HG02870 (cell line): ENCODE results near the gene PRM2.

Source experiments
- ATAC-seq: cut with Tn5 transposase; IDR thresholded peaks from one replicate; pipeline ENCODE4 v1.9.1; 2021; ENCODE audit warnings: mild to moderate bottlenecking, moderate library complexity; ENCODE audit not compliant: unreplicated experiment

The PRM2 gene

DNA sequence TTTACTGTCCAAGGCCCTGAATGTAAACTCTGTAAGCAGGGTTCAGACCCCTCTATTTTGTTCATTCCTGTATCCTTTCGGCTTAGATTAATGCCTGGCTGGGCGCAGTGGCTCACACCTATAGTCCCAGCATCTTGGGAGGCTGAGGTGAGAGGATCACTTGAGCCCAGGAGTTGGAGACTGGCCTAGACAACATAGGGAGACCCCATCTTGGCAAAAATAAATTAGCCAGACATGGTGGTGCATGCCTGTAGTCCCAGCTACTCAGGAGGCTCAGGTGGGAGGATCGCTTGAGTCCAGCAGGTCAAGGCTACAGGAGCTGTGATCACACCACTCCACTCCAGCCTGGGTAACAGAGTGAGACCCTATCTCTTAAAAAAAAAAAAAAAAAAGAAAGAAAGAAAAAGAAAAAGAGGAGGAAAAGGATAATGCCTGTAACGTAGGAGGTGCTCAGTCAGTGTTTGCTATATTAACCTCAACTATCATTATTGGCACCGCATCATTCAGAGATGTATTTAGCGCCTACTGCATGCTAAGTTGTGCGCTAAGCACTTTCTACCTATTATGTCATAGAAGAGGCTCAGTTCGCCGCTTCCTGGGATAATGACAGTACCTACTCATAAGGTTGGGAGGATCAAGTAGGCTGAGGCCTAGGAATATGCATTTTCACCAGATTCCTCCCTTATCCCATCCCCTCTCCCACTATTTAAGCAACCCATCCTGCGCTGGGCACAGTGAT, 25.3 kb downstream of the PRM2 start:
- ATAC-seq, result no peak

DNA sequence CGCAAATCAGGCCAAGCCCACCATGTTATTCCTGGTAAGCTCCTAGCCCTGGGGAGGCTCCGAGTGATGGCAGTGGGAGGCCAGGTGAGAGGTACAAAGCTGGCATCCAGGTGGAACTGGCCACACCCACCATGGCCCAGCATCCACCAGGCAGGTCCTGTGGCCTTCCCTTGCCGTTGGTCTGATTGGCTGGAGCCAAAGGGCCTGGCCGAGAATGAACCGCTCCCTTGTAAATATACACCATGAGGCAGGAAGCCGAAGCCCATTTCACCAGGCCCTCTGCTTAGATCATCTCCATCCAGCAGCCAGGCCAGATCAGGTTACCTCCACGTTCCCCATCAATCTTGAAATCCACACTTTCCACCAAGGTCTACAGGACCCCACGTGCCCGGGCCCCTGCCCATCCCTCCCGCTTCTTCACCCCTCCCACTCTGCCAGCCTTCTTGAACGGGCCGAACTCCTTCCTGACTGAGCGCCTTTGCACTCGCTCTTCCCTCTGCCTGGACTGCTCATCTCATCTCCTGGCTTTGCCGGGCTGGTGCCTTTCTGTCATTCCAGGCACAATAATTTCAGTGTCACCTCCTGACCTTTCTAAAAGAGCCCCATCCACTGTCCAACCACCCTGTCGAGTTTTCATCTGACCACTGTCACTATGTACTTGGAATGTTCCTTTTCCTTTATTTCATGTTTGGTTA, 26.0 kb downstream of the PRM2 start:
- no peak for ATAC-seq

DNA sequence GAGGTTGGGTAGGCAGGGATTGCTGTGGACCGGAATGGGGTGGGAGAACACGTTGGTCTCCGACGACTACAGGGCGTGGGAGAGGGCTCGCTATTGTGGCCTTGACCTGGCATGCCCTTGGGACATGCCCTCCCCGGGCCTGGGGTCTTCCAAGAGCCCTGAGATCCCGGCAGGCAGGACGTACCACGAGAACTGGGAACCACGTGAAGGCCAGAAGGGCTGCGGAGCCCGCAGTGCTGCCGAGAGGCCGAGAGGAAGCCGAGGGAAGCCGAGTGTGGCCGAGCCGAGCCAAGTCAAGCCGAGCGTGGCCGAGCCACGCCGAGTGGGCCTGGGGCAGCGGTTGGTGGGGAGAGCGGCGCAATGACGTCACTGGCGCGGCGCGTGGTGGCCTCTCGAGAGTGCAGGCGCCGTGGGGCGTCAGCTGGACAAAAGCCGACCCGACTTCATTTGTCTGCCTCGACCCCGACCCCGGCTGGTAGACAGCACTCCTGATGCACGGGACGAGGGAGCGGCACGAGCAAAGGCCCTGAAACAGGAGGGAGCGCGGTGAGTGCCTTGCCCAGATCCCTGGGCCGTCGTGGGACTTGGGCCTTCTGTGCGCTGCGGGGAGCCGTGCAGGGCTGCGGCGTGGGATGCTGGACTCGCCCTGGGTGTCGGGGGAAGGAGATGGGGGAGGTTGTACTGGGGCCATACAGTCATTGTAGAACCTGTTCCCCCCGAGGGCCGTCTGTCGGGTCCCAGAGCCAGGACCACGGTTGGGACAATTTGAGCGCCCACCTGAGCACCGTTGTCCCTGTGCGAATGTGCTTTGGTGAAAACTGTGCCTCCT, 26.8 kb downstream of the PRM2 start:
- no peak for ATAC-seq

DNA sequence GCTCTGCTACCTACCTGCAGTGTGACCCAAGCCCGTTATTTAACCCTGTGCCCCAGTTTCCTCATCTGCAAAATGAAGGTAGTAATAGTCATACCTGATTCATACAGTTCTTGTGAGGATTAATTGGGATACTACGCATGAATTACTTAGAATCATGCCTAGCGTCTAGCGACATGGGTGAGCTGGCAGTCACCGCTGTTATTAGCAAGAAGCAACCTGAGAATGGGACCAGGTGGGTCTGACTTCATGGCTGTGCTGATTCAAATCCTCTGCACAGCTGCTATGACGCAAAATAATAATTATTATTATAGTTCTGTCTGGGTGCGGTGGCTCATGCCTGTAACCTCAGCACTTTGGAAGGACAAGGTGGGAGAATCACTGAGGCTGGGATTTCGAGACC, 28.1 kb downstream of the PRM2 start:
- ATAC-seq, result no peak

DNA sequence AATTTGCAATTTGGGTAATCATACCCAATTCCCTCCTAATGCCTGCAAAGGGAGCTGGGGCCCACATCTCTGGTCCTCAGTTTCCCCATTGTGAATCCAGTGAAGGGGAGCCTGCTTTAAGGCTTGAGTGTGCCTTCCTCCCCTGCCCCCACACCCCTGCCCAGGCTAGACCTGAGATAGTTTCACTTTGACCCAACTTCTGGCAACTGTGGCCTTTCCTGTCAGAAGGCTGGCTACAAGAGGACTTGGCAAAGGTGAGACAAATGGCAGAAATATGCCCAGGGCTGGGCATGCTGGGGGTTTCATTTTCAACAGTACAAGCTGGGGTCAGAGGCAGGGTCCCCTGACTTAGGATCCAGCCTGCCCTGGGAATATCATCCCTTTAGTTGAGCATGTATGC, 30.3 kb downstream of the PRM2 start:
- no peak for ATAC-seq

DNA sequence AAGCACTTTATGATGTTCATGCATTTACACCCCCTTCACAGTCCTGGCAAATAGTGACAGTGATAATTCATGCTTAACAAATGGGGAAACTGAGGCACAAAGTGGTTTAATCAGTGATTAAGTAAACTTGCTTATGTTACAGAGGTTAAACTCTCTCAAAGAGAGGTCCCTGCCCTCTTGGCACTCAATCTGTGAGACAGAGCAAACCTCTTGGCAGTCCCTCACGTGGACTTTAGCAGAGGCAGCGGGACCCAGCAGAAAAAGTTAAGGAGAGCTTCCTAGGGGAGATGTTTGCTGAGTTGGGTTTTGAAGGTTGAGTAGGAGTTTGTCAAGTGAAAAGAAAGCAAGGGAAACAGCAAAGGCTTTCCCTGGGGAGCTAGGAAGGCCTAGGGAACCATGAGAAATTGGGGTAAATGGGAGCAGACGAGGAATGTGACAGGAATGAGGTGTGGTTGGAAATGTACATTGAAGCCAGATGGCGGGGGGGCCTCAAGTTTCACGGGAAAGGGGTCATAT, 31.0 kb downstream of the PRM2 start:
- no peak for ATAC-seq

DNA sequence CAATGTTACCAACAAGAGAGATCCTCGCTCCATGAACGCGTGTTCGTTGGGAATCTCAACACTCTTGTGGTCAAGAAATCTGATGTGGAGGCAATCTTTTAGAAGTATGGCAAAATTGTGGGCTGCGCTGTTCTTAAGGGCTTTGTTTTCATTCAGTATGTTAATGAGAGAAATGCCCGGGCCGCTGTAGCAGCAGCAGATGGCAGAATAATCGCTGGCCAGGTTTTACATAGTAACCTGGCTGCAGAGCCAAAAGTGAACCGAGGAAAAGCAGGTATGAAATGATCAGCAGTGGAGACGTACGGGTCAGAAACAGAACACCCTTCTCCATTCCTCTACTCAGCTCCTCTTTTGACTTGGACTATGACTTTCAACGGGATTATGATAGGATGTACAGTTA, 33.6 kb downstream of the PRM2 start:
- ATAC-seq, result no peak

DNA sequence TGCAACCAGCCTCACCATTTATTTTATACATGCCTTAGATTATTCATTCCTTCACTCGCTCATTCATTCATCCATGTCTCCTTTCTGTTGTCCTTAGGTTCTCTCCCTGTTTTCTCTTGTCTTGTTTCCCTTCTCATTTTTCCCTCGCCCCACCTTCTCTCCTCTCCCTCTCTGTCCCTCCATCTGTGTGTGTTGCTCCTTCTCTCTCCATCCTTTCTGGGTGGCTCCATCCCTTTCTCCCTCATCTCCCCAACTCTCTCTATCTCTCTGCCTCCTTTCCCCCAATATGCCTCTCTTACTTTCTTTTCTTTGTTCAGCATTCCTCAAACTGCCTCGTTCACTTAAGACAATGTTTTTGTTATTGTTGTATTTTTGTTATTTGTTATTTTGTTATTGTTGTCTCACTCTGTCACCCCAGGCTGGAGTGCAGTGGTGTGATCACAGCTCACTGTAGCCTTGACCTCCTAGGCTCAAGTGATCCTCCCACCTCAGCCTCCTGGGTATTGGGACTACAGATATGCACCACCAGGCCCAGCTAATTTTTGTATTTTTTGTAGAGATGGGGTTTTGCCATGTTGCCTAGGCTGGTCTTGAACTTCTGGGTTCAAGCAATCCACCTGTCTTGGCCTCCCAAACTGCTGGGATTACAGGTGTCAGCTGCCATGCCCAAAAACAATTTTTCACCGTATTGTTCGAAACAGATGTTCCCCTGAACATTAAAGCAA, 34.6 kb downstream of the PRM2 start:
- no peak for ATAC-seq

DNA sequence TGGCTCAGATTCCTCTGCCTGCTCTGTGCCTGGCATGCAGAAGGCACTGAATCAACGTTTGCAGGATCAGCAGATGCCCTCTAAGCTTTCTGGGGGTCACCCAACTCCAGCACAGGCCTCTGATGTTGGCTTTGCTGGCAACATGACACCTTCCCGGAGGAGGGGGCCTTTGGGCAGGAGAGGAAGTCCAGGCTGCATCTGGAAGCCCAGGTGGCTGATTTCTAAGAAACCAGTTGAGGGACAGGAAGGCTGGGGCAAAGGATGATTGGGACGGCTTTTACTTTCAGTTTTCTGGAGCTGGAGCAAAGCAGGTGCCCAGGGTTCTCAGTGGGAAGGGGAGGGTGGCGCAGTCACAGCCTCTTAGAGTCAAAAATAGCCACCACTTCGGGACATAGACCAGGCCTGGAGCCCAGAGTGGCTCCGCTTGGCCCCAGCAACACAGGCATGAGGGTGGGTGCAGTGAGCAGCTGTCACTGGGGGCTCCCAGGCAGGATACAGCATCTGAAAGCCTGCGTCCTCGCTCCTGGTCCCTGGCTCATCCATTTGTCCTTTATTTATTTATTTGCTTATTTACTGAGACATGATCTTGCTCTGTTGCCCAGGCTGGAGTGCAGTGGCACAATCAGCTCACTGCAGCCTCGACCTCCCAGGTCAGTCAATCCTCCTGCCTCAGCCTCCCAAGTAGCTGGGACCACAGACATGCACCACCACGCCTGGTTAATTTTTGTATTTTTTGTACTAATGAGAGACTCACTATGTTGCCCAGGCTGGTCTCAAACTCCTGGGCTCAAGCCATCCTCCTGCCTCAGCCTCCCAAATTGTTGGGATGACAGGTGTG, 35.4 kb downstream of the PRM2 start:
- ATAC-seq, result no peak

DNA sequence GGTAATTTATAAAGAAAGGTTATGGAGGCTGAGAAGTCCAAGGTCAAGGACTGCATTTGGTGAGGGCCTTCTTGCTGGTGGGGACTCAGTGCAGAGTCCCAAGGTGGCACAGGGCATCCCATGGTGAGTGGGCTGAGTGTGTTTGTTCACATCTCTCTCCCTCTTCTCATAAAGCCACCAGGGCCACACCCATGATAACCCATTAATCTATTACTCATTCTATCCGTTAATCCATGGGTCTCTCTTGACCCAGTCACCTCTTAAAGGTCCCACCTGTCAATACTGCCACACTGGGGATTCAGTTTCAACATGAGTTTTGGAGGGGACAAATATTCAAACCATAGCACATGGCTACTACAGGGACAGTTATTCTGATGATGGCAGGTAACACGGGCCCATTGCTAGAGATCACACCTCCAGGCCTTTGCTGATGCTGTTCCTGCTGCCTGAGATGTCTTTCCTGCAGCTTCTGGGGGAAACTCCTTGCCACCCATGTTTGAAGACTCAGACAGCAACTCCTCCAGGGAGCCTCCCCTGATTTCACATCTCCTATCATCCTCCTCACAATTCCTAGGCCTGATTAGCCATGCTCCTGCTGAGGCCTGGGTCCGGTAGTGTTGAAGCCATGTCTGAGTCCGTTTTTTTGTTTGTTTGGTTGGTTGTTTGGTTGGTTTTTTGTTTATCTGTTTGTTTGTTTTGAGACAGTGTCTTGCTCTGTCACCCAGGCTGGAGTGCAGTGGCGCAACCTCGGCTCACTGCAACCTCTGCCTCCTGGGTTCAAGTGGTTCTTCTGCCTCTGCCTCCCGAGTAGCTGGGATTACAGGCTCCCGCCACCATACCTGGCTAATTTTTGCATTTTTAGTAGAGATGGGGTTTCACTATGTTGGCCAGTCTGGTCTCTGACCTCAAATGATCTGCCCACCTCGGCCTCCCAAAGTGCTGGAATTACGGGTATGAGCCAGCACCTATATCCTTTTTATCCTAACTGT, 36.3 kb downstream of the PRM2 start:
- ATAC-seq, result no peak

DNA sequence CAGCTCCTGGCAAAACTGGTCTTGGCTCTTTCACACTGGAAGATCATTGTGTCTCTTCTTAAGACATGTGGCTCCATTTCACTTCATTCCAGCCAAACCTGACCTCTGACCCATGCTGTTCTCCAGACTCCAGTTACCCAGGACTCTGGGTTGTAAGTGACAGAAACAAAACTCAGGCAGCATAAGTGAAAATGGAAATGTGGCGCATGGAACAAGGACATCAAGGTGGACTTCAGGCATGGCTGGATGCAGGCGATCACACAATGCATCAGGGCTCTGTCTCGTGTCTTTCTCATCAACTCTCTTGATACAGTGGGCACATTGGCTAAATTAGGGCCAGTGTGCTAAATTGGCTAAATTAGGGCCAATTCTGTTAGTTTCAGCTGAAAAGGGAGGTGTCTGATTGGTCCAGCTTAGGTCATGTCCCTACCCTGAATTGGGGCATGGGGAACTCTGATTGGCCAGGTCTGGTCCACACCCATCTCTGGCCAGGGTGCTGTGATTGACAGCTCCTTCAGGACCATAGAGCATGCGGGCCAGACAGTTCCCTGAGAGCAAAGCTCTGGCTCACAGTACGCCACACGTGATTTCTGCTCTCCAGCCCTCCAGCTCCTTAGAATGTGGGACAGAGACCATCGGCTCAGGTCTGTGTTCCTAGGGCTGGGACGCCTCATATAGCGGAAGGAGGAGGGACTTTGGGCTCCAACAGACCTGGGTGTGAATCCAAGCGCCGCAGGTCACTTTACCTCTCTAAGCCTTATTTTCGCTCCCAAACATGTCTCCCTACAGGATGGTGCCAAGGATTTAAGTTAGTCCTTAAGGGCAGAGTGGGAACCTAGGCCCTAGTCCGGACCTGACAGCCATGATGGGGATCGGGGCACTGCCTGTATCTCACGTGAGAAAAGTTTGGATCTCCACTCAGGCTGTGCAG, 37.7 kb downstream of the PRM2 start:
- ATAC-seq, result no peak

DNA sequence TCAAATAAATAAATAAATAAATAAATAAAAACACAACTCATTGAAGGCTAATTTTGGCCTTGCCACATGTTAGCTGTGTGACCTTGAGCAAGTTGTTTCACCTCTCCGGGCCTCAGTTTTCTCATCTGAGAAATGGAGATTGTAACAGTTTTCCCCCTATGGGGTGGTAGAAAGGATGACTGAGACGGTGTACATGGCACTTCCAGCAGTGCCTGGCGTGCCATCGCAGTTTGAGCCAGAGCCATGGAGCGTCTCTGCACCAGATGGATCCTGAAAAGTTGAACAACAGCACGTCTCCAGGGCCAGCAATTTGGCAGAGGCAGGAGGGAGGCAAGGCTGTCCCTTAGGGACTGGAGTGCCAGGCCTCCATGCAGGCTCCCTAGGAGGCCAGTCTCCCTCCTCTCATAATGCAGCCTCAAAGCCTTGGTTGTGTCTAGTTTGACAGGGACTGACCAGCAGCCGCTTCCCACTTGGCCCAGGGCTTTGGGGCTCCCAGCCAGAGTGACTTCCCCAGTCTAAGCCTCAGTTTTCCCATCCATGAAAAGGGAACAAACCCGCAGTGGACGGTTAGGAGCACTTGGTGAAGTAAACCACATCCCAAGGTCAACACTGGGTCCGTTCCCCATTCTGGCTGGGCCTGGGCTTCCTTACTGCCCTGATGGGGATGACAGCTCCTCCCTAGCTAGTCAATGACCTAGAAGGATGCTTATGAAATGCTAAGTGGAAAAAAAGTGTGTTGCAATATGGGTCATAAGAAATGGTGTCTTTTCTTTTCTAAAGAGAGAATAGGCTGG, 39.6 kb downstream of the PRM2 start:
- ATAC-seq, result no peak

DNA sequence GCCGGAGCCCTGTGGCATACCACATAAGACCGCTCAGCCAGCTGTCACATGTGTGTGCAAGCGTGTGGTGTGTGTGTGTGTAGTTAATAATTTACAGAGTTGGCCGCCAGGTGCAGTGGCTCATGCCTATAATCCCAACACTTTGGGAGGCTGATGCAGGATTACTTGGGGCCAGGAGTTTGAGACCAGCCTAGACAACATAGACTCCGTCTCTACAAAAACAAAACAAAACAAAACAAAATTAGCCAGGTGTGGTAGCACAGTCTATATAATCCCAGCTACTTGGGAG, 40.6 kb downstream of the PRM2 start:
- no peak for ATAC-seq

DNA sequence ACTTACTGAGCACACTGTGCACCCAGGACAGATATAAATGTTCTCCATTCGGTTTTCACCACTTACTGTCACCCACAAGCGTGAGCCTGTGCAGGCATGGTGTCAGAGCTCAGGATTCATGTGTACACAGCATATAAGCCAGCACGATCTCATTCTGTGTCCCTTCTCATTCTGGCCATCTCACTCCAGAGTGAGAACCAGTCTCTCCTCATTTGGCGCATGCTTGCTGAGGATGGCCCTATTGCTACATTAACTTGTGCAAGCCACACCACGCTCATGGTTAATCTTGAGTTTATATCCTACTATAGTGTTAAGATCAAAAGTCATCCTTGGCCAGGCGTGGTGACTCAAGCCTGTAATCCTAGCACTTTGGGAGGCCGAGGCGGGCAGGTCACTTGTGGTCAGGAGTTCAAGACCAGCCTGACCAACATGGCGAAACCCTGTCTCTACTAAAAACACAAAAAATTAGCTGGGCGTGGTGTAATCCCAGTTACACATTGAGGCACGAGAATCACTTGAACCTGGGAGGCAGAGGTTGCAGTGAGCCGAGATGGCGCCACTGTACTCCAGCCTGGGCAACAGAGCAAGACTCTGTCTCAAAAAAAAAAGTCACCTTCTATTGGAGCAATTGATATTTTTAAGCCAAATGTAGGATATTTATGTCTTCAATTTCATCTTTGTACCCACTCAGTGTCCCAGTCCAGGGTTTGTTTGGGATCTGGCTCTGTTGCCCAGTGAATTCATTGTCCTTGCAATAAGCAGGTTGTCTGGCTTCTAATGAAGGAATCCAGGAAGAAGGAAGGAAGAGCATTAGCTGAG, 41.2 kb downstream of the PRM2 start:
- ATAC-seq, result no peak

DNA sequence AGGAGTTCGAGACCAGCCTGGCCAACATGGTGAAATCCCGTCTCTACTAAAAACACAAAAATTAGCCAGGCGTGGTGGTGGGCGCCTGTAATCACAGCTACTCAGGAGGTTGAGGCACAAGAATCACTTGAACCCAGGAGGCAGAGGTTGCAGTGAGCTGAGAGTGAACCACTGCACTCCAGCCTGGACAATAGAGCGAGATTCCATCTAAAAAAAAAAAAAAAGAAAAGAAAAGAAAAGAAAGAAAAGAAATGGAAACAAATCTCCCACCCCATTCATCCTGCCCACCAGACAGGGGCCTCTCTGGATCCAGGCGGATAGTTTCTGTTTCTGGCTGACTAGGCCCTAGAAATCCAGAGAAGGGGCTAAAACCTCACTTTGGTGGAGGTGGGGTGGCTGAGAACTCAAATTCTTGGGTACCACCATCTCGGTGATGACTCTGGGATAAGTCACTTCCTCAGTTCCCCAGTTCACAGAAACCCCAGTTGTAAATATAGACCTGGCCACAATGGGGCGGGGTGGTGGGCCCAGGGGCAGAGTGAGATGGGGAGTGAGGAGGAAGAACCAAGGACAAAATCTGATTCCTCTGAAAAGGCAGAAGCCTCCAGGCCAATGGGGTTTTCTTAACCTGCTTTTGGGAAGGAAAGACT, 42.4 kb downstream of the PRM2 start:
- ATAC-seq, result no peak
